ENCODE results near the gene TECTB.

The TECTB gene

DNA sequence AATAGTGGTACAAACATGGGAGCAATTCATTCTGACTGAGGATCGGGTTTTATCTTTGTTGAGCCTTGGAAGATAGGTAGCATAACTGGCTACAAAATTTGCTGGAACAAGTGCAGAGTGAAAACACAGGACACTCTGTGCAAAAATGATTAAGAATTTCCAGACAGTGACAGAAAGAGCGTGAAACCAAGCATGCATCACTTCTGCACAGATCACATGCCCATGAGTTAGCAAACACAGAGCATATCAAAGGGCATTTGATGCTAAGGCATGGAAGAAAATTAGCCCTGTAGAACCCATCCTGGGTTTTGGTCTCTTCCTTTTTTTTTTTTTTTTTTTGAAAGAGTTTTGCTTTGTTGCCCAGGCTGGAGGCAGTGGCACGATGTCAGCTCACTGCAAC is 28.3 kb downstream of the TECTB start:
- DNase-seq = no peak

GRCh38 chr10:112313234-112313633 is 30.0 kb downstream of the TECTB start:
- DNase-seq = no peak

DNA sequence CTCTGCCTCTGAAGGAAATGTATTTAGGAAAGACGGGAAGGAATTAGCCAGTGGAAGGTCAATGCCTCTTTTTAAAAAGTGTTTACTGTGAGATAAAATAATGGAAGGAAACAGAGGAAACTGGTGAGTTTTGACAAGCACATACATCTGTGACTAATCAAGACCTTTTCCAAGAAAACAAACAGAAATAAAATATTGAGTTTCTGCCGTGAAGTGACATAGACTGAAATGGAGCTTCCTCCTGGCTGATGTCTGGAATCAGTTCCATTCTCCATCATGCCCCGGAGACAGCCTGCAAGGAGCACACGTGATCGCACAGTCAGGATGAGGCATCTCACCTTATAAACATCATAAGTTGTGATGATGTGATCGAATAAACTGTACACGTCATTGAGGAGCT is 30.7 kb downstream of the TECTB start:
- no peak for DNase-seq

- peak; percentile 77 for DNase-seq
Measured at GRCh38 chr10:112314822-112315474, 31.7 kb downstream of the TECTB start.

GRCh38 chr10:112327678-112328077 is 44.5 kb downstream of the TECTB start:
- DNase-seq = no peak

DNA sequence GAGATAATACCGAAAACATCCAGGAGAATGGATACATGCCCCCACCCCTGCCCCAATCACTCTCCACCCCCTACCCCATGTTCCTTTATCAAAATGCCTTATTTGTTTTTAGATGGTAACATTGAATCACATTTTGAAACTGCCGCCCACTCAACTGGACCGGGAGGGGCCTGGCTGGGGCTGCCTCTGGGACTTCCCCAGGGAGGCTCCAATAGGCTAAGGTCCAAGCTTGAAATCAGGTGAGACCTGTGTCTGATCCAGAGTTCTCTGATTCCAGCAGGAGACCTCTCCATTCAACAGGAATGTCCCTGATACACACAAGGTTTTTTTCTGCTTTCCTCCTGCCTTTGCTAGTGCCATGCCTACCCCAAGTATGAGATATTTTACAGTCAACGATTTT is 47.0 kb downstream of the TECTB start:
- DNase-seq = no peak

GRCh38 chr10:112330607-112331160 is 47.5 kb downstream of the TECTB start:
- no peak for DNase-seq

- DNase-seq = no peak
Measured at GRCh38 chr10:112332022-112332421, 48.8 kb downstream of the TECTB start.

GRCh38 chr10:112332509-112333228 is 49.5 kb downstream of the TECTB start:
- DNase-seq = no peak

DNA sequence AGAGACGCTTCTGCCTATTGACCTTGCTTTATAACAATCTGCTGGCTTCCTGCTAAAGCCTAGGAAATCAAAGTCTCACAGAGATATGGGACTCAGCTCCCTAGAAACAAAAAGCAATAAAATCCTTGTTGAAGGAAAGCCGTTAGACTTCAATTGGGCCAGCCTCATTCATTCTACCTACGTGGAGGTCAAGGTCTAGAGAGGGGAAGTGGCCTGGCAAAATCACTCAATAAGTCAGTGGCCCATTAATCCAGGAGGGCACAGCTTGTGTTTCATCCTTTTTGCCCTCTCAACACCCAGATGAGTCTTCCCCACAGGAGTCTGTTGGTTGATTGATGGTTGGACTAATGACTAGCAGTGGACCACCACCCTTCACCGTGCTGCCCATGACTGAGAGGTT is 50.3 kb downstream of the TECTB start:
- no peak for DNase-seq

DNA sequence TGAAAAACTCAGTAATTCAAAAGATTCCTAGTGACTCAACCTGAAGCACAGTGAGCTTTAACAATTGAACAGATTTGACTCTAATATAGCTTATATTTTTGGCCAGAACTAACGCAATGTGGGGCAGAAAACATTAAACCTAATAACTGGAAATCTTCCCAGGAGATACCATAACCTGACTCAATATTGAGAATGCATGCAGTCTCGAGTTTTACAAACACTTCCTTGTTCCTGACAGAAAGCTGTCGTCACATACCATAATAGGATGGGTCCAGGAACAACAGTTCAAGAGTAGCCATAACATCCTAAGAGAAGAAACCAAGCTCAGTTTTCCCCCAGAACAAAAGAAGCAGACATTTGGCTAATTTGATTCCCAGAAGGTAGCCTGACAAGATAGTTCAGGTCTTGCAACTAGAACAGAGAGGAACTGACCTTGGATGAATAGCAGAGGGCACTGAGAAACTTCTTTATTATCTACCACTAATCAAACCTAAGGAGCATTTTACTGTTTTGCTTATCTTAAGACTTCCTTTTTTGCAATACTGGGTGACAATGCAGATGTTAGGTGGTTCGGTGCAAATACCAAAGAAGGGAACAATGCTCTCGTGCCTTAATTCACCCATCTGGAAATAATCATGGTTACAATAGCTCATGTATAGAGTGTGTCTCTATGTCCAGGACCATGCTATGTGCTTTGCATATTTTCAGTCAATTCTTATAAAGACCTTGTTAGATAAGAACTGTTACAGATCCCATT is 52.1 kb downstream of the TECTB start:
- DNase-seq = no peak

DNA sequence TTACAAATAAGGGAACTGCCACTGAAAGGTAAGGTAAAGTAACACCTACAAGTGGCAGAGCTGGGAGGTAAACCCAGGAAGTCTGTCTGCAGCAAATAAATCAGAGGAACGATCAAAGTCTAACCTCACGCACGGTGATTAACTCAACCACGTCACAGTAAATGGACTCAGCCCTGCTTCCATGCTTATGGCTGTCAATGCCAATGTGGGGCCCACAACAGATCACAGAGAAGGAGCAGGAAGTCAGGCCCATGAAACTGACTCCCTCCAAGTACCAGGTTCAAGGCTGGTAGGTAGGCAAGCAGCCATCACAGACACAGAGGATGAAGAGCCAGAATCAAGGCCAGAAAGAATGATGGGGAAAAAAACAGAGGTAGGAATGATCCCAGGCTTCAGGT is 52.7 kb downstream of the TECTB start:
- DNase-seq = no peak

DNA sequence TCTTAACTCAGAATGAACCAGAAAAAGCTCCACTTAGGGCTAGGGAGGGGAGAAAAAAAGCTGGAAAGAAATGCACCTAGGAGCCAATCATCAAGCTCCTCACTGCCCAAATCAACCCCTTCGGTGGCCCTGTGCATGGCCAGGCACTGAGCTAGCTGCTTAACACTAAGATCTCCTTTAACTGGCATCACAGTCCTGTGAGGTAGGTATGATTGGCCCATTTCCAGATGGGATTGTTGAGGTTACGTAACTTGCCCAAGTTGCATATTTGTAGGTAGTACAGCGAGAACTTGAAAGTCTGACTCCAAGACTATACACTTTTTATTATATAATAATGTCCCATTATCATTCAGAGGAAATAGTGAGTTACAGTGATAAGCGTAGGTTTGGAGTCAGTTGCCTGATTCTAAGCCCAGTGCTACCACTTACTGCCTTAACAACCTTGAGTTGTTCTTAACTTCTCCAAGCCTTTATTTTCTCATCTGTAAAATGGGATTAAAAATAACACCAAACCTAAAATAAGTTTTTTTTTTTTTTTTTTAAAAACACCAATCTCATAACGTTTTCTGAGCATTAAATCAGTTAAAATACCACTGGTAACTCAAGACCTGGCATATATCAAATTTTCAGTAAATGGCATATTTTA is 53.5 kb downstream of the TECTB start:
- DNase-seq = no peak

- DNase-seq = no peak
Measured at GRCh38 chr10:112338957-112339356, 55.8 kb downstream of the TECTB start.

- DNase-seq = no peak
Measured at GRCh38 chr10:112340601-112341000, 57.4 kb downstream of the TECTB start.

DNA sequence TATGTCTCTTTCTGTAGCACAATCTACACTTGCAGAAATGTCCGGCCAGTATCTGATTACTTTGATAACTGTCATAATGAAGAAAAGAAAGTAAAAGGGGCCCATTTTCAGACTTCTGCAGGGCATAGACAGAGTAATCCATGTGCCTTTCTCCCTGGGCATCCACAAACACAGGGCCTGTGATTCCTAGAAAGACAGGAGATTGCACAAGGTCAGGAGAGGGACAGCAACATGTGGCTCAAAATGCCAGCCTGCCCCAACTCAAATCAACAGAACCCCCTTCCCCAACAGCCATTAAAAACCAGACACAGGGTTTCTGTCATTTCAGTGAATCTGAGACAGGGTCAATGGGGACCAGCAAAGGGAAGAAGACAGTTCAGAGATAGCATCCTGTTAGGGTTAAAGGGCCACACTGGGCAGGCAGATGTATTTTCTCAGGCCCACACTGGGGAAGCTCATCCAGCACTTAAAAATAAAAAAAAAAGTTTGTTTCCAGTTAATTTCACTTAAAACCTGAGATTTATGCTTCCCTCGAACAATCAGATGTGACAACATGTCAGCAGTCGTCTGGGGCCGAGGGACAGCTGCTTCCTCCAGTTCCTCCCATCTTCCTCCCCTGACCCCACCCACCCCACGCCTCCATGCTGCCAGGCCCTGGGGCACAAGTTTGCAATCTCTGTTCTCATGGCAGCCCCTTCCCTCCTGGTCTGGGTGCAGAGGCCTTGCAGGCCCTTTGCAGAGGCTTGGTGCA is 60.0 kb downstream of the TECTB start:
- no peak for DNase-seq

GRCh38 chr10:112344261-112344660 is 61.1 kb downstream of the TECTB start:
- no peak for DNase-seq

DNA sequence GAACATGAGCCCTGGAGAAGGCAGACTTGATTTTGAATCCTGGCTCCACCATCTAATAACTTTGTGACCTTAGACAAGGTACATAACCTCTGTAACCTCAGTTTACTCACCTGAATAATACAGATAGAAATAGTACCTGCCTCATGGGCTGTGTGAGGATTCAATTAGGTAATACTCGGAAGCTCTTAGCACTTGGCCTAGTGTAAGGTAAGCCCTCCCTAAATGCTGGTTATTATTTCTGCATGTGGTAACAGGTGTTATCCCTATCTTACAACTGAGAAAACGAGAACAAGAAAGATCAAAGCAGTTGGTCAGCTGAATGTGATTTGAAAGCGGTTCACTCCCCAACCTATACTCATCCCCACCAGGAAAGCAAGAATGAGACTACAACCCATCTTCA is 62.0 kb downstream of the TECTB start:
- no peak for DNase-seq

DNA sequence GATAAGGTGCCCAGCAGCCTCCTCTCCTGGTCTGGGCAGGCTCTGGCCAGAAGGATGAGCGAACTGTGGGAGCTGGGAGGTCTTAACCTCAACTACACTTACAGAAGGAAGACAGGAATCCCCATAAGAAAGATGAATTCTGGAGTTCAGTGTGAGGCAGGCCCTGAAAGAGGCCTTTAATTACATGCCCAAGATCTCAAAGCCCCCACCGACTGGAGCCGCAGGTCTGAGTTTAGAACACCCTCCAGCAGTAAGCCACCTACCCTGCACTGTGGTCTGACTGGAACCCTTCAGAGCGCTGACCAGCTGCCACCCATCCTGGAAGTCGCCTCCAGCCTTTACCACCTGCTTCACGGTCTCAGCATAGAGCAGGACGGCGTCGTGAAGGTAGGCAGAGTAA is 62.5 kb downstream of the TECTB start:
- DNase-seq = no peak

GRCh38 chr10:112346774-112347173 is 63.6 kb downstream of the TECTB start:
- DNase-seq = no peak

- DNase-seq = no peak
Measured at GRCh38 chr10:112347709-112348671, 64.8 kb downstream of the TECTB start.

Data from activated naive CD4-positive, alpha-beta T cell treated with anti-CD3 and anti-CD28 coated beads, Interleukin-2, amount 50 U/mL, for 16 hours (primary cell).